GM19043 (cell line): Measurements from ENCODE around the gene BIRC6.
A peak's percentile ranks its signal among the peaks of the same experiment; 100 is the strongest.
"Not testable (repeated sequence)": the region's sequence is repeated elsewhere in the genome, so short reads cannot be mapped to it uniquely, and the experiment has no call there.

ENCODE experiments used
- ATAC-seq: cut with Tn5 transposase; IDR thresholded peaks from one replicate; pipeline ENCODE4 v1.9.1; 2021; ENCODE audit warnings: low read depth; ENCODE audit not compliant: unreplicated experiment

The BIRC6 gene

GRCh38 chr2:32498306-32498705 is 141.5 kb downstream of the BIRC6 start:
- no peak for ATAC-seq

GRCh38 chr2:32502941-32503340 is 146.1 kb downstream of the BIRC6 start:
- ATAC-seq: no peak

GRCh38 chr2:32504877-32505478 is 148.2 kb downstream of the BIRC6 start:
- ATAC-seq: no peak

DNA sequence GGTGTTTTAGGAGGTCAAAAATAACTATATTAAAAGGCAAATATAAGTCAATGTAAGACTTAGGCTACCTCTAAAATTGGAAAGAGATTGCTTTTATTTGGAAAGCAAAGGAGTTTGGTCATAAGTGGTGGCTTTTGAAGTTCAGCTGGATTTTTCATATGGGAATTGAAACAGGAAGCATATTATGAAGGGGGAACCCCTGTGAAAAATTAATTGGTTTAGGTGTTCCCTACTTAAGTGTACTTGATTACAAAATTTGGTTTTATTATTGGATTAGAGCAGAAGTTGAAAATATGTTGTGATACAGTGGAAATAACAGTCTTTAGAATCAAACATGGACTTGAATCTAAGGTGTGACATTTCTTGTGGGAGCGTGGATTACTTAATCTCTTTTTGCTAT is 149.6 kb downstream of the BIRC6 start:
- ATAC-seq: no peak

- ATAC-seq: no peak
Observed at GRCh38 chr2:32514946-32515345, 158.1 kb downstream of the BIRC6 start.

GRCh38 chr2:32516567-32516966 is 159.7 kb downstream of the BIRC6 start:
- ATAC-seq: no peak

DNA sequence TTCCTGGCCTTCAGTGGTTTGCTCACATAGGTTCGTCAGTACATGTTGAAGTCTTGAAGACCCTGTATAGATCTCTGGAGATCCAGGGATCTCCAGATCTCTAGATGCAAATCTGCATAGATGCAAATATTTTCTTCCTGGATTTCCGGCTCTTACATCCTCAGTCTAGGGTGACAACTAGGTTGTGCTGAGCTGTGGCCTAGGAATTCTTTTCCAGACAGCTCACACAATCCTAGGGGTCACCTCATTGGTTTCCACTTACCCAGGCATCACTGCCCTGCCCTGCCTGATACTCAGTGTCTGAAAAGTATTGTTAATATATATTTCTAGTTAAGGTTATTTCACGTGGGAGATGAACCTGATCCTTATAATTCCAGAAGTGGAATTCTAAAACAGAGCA is 165.9 kb downstream of the BIRC6 start:
- ATAC-seq: no peak

DNA sequence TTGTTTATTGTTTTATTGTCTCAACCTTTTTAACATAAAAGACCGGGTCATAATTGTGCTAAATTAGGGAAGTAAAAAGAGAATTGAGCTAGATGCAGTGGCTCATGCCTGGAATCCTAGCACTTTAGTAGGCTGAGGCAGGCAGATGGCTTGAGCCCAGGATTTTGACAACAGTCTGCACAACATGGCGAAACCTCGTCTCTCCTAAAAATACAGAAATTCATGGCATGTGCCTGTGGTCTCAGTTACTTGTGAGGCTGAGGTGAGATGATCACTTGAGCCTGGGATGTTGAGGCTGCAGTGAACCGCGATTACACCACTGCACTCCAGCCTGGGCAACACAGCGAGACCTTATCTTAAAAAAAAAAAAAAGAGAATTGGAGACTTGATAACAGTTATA is 166.9 kb downstream of the BIRC6 start:
- no peak for ATAC-seq

- ATAC-seq: no peak
Observed at GRCh38 chr2:32532341-32532740, 175.5 kb downstream of the BIRC6 start.

DNA sequence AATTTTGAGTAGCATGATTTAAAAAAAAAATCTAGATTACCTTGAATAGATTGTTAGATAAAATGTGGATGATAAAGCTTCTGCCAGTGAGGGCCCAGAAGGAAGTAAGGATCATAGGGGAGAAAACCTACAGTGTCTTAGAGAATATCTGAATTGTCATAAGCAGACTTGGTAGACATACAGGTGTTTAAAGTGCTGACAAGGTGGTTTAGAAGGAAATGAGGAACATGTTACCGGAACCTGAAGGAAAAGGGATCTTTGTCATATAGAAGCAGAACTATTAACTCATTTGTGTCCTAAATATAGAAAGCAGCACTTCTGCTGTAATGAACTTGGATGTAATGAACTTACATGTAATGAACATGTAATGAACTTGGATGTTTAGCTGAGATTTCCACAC is 176.1 kb downstream of the BIRC6 start:
- no peak for ATAC-seq

DNA sequence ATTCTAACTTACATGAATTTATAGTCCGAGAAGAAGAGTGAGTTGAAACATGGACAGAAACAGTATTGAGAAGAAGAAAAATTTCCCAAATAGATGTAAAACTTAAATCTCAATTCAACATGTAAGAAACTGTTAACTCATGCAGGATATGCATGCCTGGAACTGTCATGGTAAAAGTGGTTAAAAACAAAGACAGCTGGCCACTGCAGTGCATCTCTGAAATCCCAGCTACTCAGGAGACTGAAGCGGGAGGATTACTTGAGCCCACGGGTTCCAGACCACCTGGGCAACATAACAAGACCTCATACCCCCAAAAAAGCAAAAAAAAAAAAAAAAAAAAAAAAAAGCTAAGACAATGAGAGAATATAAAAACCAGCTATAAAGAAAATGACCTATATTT is 178.0 kb downstream of the BIRC6 start:
- ATAC-seq: no peak

GRCh38 chr2:32538735-32539134 is 181.9 kb downstream of the BIRC6 start:
- ATAC-seq: no peak

GRCh38 chr2:32552483-32552882 is 195.7 kb downstream of the BIRC6 start:
- not testable (repeated sequence) for ATAC-seq

- ATAC-seq: peak; percentile 81
Observed at GRCh38 chr2:32553829-32554432, 197.1 kb downstream of the BIRC6 start.

GRCh38 chr2:32558492-32558891 is 201.7 kb downstream of the BIRC6 start:
- no peak for ATAC-seq

GRCh38 chr2:32559136-32559535 is 202.3 kb downstream of the BIRC6 start:
- ATAC-seq: no peak

DNA sequence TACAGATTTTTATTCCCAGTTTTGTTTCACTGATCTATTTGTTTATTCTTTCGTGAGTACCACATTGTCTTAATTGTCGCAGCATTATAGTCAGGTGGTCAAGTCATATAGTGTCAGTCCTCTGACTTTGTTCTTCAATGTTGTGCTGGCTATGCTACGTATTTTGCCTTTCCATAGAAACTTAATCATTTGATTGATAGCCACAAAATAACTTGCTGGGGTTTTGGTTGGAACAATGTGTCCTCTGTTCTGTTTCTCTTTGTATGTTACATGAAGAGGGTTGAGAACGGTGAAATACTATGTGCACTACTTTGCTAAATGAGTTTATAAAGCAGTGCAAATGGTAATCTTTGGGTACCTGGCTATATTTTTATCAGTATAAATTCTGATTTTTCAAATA is 206.1 kb downstream of the BIRC6 start:
- no peak for ATAC-seq

DNA sequence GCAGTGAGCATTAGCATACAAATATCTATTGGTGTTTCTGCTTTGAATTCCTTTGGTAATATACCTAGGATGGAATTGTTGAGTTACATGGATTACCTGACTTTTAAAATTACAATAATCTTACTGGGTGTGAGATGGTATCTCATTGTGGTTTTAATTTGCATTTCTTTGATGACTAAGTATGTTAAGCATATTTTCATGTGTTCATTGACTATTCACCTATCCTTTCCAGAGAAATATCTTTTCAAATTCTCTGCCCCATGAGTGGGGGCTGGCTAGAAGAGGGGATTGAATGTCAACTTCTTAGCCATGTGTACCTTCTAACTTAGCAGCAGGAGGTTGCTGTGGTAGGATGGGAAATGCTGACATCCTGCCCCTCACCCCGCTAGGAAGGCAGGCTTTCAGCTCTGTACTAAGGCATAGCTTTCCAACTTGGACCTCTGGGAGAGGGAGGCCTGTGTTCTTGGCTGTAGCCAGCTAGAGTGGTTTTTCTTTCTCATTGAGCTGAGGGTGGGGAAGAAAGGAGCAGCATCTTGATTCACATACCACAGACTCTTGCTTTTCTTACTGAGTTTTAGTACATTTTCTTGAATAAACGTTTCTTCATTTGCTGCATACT is 207.7 kb downstream of the BIRC6 start:
- ATAC-seq: no peak

DNA sequence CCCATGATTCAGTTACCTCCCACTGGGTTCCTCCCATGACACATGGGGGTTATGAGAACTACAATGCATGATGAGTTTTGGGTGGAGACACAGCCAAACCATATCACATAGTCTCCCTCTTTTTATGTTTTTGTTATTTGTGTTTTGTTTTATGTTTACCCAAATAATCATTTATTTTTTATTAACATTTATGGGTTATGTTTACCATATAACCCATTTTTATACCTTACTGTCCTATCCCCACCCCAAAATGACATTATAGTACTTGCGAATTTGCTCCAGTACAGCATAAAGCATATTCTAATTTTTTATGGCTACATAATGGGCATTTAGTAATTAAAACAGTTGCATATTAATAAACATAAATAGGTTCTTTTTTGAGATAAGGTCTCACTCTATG is 209.1 kb downstream of the BIRC6 start:
- no peak for ATAC-seq

GRCh38 chr2:32572030-32572429 is 215.2 kb downstream of the BIRC6 start:
- ATAC-seq: no peak

GRCh38 chr2:32572737-32573136 is 215.9 kb downstream of the BIRC6 start:
- no peak for ATAC-seq
